IPS DF 4.7 (cell line): ENCODE measurements around the gene SLC49A3.
"Not testable (repeated sequence)": the region's sequence is repeated elsewhere in the genome, so short reads cannot be mapped to it uniquely, and the experiment has no call there.

Source experiments
- DNase-seq: peaks from one replicate; pipeline ENCODE4 v3.0.0-alpha.2; 2013; ENCODE audit warnings: low spot score; ENCODE audit errors: extremely low read depth

The SLC49A3 gene

GRCh38 chr4:703336-704197 is 14.6 kb upstream of the SLC49A3 start:
- DNase-seq = no peak

- no peak for DNase-seq
These were observed 13.7 kb upstream of the SLC49A3 start for GRCh38 chr4:702618-703048.

- DNase-seq = no peak
These were observed 11.8 kb upstream of the SLC49A3 start for GRCh38 chr4:700587-701264.

GRCh38 chr4:699816-700580 is 11.0 kb upstream of the SLC49A3 start:
- DNase-seq = no peak

- DNase-seq = not testable (repeated sequence)
These were observed 5.5 kb upstream of the SLC49A3 start for GRCh38 chr4:694341-694940.

GRCh38 chr4:692771-693554 is 4.0 kb upstream of the SLC49A3 start:
- DNase-seq = no peak

- DNase-seq = no peak
These were observed 772 bp upstream of the SLC49A3 start for GRCh38 chr4:689723-690122.

- no peak for DNase-seq
These were observed 739 bp downstream of the SLC49A3 start for GRCh38 chr4:687971-688853.

- DNase-seq = no peak
These were observed 1.6 kb downstream of the SLC49A3 start for GRCh38 chr4:687048-687970.

GRCh38 chr4:686413-687040 is 2.4 kb downstream of the SLC49A3 start:
- no peak for DNase-seq

GRCh38 chr4:685679-686412 is 3.1 kb downstream of the SLC49A3 start:
- no peak for DNase-seq

- DNase-seq = no peak
These were observed 4.2 kb downstream of the SLC49A3 start for GRCh38 chr4:684623-685327.

- no peak for DNase-seq
These were observed 4.8 kb downstream of the SLC49A3 start for GRCh38 chr4:683982-684622.

GRCh38 chr4:683247-683897 is 5.6 kb downstream of the SLC49A3 start:
- DNase-seq = no peak

GRCh38 chr4:682490-683172 is 6.3 kb downstream of the SLC49A3 start:
- no peak for DNase-seq
